HT-29 (cell line): Measurements from ENCODE around the gene CARMIL3. TPM values are rescaled to one million over a fixed set of nuclear protein-coding genes. Genes with fewer than 3 reads are reported as not detected.
"Not testable (repeated sequence)": the region's sequence is repeated elsewhere in the genome, so short reads cannot be mapped to it uniquely, and the experiment has no call there.

Experiments
- DNase-seq: peaks from one replicate; pipeline ENCODE4 v3.0.0-alpha.2; 2015; ENCODE audit warnings: low spot score
- total RNA-seq: library from RNA; depleted of rRNA; stranded (reverse); fragments of >200 nt; shearing (Covaris generic); gene quantifications from 2 replicates; pipeline ENCODE4 v1.2.3, GENCODE V29; 2014

CARMIL3 gene
- total RNA-seq, 1 experiment from 2014 or later = 1.1 TPM

DNA sequence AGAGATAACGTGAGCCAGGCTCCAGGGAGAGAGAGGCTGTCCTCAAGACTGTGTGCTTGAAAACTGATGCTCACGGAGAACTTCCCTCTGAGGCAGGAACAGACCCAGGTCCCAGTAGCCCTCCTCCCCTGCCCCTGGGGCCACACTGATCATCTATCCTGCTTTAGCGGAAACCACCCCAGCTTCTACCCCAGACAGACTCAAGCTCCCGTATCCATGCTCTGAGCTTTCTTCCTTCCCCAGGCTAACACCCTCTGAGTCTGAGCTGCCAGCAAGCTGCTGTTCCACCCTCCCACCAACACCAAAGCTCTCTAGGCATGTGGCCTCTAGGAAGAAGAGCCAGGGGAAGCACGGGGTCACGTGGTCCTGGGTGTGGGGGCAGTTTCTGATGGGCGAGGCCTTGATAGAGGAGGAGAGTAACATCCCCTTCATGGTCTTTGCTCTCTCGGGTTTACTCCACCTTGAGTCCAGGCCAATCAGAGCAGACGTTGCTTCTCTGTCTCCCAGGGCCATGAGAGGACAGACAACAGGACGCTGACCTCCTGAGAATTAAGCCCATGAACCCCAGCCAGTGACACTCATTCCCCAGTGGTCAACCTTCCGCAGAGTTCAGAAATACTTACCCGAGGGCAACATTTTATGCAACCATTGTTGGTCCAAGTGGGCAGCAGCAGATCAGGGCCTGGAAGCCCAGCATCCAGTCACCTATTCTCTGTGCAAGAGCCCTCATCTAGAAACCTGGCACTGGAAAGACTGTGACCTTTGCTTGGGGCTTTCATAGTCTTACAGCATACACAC is 43.7 kb downstream of the CARMIL3 start:
- peak; percentile 31 for DNase-seq

DNA sequence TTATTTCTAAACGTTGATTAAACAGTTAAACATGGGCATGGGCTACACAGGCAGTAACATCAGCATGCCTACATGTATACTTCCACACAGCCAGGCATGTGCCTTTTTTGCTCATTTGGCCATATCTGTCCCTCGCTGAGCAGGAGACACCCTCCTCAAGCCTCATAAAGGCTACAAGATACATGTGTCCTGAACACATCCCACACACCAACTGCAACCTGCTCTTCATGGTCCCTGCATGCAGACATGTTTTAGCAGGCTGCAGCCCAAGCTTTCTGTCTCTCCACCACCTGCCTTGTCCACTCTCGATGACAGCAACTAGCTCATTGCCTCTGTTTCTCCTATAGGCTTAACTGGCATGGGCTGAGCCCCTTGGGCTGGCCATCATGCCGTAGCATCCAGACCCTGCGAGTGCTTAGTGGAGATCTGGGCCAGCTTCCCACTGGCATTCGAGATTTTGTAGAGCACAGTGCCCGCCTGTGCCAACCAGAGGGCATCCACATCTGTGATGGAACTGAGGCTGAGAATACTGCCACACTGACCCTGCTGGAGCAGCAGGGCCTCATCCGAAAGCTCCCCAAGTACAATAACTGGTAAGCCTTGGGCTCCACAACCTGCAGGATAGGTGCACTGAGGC is 44.9 kb downstream of the CARMIL3 start:
- DNase-seq = no peak

DNA sequence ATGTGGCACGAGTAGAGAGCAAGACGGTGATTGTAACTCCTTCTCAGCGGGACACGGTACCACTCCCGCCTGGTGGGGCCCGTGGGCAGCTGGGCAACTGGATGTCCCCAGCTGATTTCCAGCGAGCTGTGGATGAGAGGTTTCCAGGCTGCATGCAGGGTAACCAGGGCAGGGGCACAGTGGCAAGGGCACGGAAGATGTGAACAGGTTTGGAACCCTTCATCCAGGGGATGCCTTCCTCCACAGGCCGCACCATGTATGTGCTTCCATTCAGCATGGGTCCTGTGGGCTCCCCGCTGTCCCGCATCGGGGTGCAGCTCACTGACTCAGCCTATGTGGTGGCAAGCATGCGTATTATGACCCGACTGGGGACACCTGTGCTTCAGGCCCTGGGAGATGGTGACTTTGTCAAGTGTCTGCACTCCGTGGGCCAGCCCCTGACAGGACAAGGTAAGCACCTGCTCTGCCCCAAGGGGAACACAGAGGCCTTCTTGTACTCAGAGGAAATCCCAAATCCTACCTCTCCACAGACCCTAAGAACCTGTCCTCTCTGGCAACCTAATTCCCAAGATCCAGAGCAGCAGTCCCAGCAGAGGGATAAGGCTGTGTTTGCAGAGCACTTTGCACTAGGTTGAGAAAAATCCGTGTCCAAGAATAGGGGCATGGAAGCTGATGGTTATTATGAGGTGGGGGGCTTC is 46.6 kb downstream of the CARMIL3 start:
- DNase-seq = no peak

DNA sequence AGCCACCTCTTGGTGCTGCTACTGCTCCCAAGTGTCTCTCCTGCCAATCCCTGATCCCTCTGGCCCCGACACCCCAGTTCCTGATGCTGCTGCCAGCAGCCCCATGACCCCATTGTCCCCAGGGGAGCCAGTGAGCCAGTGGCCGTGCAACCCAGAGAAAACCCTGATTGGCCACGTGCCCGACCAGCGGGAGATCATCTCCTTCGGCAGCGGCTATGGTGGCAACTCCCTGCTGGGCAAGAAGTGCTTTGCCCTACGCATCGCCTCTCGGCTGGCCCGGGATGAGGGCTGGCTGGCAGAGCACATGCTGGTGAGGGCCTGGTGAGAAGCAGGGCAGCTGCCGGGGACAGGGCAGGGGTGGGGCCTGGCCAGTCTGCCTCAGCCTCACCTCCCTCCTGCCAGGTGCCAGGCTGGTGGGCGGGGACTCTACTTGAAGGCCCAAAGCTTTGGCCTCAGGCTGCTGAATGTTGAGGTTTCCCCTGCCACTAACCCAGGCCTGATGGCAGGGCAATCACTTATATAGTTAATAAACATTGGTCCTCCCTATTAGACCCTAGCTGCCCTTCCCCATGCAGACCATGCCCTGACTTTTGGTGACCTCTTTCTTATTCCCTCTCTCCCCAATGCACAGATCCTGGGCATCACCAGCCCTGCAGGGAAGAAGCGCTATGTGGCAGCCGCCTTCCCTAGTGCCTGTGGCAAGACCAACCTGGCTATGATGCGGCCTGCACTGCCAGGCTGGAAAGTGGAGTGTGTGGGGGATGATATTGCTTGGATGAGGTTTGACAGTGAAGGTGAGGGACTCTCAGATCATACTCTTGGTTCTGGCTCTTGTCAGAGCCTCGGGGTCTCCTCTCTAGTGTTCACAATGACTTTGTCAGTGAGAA is 47.4 kb downstream of the CARMIL3 start:
- no peak for DNase-seq

DNA sequence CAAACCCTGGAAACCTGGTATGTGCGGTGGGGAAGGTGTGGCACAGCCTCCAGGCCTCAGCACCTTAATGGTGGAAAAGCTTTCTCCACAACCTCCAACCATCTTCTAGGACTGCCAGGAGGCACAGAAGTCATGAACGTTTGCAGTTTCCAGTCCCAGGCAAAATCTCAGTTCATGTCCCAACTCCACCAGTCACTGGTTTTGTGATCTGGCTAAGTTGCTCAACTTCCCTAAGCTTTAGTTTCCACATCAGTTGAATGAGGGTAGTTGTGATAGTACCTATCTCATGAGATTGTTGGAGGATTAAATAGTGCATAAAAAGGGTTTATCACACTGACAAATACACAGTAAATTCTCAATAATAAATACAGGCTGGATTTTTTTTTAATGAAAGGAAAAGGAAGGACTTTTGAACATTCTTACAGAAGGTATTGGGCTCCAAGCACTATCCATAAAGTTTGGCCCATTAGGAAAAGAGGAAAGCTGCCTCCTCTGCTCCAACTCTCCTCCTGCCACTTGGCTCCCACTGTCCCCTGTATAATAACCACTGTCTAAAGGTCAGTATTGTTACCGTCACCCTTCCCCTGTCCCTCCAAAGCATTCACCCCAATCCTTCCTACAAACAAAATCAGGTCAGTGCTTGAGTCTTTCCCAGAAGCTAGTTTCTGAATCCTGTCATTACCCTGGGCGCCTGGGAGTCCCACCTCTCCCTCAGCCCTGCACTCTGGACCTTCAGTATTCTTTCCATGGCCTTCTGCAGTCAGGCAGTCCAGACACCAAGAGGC is 48.6 kb downstream of the CARMIL3 start:
- DNase-seq = no peak

DNA sequence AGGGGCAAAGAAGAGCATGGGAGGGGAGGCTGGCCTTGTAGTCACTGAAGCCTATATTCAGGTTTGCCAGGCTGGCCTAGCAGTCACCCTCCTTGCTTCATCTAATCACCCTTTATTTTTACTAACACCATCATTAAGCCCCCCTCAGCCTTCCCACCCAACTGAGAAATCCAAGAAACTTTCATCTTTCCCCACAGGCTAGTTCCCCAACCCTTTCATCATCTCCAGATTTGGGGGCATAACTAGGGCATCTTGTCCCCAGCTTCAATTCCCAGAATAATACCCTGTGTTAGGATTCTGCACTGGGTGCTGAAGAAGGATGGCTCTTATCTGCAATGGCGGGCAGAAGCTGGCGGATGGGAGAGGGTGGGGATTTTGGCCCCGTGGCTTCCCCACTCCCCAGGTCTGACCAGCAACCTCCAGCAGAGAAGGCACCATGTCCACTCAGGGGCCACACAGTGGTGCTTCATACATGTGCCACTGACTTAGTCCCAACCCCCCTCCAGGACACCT is 49.2 kb downstream of the CARMIL3 start:
- no peak for DNase-seq

DNA sequence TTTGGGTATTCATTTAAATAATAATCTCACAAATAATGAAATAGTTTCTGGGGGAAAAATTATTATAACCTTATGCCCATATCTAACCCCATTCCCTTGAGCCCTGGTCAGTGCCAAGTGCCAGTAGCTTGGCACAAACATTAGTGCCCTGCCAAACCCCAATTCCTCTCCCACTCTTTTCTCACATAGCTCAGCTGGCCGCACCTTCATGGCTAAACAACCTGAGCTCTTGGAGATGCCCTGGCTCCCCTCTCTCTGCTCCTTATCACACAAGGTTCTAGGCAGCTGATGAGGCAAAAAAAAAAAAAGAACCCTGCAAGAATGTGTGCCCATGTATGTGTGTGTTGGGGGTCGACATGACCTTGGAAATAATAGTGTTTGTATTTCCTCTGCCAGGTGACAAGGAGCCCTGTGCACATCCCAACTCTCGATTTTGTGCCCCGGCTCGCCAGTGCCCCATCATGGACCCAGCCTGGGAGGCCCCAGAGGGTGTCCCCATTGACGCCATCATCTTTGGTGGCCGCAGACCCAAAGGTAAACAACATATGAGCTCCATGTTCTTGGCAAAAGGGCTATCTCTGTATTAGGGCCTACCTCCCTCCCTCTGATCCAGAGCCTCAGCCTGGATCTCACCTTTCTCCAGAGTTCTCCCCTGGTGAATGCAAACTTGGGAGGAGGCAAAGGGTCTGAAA is 50.7 kb downstream of the CARMIL3 start:
- DNase-seq = no peak

DNA sequence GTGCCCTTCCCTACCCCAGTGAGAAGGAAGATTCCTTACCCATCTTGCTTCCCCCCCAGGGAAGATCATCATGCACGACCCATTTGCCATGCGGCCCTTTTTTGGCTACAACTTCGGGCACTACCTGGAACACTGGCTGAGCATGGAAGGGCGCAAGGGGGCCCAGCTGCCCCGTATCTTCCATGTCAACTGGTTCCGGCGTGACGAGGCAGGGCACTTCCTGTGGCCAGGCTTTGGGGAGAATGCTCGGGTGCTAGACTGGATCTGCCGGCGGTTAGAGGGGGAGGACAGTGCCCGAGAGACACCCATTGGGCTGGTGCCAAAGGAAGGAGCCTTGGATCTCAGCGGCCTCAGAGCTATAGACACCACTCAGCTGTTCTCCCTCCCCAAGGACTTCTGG is 51.6 kb downstream of the CARMIL3 start:
- DNase-seq = no peak

DNA sequence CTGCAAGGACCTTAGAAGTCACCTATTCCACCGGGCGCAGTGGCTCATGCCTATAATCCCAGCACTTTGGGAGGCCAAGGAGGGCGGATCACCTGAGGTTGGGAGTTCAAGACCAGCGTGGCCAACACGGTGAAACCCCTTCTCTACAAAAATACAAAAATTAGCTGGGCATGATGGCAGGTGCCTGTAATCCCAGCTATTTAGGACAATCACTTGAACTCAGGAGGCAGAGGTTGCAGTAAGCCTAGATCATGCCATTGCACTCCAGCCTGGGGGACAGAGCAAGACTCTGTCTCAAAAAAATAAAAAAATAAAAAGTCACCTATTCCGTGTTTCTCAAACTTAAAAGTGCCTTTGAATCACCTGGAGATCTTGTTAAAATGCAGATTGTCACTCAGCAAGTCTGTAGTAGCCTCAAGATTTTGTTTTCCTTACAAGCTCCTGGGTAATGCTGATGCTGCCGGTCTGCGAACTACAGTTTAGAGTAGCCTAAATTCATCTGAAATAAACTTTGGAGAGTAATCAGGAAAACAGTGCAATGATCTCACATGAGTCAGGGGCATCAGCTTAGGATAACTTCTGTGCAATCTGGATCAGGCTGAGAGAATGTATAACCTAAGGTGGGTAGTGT is 53.9 kb downstream of the CARMIL3 start:
- DNase-seq = not testable (repeated sequence)

DNA sequence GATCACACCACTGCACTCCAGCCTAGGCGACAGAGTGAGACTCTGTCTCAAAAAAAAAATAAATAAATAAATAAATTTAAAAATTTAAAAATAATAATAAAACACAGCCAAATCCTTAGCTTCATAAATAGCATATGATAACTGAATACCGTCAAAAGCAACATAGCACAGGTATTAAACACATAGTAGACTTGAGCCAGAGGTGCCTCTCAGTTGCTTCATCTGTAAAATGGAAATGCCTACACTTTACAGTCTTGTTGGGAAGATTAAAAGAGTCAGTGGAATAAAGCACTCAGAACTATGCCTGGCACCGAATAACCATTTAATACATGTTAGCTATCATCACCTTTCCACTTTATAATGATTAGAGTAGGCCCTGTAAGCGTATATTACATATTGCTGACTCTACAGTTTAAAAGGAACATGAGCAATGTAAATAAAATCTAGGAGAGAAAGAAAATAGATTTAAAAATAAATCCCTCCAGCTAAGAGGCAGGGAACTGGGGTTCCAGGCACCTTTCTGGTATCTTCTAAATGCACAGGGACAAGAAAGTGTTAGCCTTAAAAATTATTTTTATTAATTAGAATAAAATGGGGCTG is 55.0 kb downstream of the CARMIL3 start:
- no peak for DNase-seq

DNA sequence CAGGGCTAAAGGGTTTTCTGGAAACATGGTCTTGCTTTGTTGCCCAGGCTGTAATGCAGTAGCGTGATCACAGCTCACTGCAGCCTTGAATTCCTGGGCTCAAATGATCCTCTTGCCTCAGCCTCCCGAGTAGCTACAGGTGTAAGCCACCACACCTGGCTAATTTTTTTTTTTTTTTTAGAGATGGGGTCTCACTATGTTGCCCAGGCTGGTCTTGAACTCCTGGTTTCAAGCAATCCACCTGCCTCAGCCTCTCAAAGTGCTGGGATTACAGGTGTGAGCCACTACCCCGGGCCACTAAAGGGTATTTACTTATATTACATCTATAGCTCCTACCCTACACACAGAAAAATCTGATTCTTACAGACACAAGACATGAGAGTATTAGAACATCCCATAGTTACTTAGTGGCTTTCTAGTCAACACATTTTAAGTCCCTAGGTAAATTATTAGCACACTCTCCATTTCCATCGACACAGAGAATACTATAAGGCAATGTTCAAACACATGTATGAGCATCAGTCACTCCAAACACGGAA is 56.6 kb downstream of the CARMIL3 start:
- DNase-seq = no peak

DNA sequence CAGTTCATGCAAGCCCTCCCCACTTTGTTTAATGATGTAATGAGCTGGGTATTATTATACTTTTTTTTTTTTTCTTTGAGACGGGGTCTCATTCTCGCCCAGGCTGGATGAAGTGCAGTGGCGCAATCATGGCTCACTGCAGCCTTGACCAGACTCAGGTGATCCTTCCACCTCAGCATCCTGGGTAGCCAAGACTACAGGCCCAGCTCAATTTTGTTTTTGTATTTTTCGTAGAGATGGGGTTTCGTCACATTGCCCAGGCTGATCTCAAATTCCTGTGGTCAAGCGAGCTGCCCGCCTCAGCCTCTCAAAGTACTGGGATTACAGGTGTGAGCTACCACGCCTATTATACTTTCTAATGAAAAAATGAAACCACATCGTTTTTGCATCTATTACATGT is 58.3 kb downstream of the CARMIL3 start:
- peak; percentile 8 for DNase-seq

DNA sequence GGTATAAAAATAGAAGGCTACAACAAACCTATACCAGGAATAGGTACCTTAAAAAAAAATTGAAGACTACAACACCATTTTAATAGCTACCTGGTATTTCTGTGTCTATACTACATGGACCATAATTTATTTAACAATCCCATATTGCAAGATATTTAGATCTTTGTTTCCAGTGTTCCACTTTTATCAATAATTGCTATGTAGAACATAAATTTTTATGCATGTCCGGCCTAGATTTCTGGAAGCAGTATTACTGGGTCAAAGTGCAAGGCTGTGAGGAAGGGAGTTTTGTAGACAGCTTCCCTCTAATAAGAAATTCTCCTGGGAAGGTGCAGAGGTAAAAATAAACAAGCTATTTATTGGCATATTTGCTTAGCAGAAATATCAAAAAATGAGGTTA is 58.7 kb downstream of the CARMIL3 start:
- no peak for DNase-seq

DNA sequence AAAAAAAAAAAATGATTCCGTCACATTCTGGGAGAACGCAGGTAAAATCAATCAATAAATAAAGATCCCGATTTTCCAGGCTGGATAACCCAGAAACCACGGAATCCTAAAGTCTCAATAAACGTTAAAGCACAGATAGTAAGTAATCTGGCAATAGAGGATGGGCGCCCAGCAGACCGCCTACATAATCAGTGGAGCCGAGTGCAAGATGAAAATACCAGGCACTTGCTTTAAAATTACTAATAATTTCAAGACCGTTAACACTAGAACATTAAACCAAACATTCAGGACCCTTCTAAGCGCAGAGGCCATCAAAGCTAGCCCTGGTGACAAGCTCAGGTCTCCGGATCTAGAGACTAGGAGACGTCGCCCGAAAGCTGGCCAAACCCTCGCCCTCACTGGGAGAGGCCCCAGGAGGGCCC is 61.6 kb downstream of the CARMIL3 start:
- DNase-seq = no peak

DNA sequence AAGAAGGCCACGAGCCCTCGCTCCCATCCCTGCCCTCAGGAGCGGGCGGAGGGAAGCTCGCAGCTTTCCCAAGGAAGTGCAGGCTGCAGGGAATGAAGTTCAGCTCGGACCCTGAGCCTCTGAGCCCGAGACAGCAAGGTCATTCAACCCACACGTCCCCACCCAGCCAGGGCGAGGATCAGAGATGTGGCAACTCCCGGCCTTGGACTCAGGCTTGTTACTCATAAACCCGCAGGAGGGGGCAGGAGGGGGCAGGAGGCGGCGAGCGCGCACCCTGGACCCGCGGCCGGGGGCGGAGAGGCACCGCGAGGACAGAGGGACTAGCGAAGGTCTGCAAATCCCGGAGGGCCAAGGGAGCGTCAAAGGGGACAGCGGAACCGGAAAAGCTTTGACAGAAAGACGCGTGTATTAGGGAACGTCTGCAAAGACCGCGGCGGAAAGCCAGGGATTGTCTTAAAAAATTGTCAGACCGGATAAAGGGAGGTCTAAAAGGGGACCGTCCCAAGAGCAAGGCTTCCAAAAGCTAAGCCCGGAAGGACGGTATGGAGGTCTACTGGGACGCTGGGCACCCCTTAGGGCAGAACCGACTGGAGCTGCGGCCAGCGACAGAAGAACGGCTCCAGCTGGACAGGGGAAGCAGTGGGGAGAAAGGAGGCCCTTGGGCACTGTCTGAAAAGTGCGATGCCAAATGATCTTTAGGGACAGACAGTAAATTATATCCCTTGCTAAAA is 62.2 kb downstream of the CARMIL3 start:
- DNase-seq = peak; percentile 83

DNA sequence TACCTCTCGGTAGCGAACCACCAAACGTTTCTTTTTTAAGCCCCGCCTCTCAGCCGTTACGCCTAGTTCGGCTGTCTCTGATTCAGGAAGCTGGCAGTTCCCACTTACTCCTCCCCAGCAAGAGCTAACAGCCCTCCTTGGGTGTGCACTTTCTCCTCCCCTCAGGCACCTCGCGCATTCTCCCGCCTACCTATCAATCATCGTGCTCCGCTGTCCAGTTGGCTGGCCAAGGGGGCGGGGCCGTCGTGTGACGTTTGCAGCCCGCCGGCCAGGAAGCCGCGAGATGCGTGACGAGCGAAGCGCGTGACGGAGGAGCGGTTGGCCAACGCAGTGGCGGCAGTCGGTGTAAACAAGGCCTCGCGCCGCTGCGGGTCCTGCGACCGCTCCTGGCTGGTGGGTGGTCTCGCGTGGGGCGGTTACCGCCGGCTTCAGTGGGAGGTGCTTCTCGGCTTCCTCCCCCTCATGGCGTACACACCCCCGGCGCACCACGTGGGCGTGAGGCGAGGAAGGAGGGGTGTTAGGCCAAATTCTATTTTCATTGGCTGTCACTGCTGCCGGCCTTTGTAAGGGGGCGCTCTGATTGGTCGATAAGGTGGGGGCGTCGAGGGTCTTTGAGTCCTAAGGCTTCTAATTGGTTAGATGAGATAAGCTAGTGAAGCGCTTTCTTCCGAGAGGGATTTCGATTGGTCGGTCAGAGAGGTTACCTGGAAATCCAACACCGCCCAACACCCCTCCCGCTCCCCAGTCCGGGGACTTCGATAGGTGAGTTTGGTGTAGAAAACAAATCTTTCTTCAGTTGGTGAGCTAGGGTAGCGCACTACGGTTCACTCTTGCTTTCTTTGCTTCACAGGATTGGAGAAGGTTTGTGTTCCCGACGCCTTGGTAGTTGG is 63.0 kb downstream of the CARMIL3 start, which contains the start of the genes DCAF11 and NRL:
Gene DCAF11, plus strand, starts transcription at position 246 of the 890 bp plus-strand sequence. CDS start 818 bp downstream, outside the sequence.
Gene NRL, minus strand, starts transcription at position 418 of the 890 bp plus-strand sequence. CDS start 32,101 bp downstream, outside the sequence.
- DNase-seq = peak; percentile 96
